KBM-7 (cell line): ENCODE measurements around the gene MAPK14.
"Not testable (repeated sequence)": the region's sequence is repeated elsewhere in the genome, so short reads cannot be mapped to it uniquely, and the experiment has no call there.

ENCODE experiments used
- DNase-seq: peaks from one replicate; pipeline ENCODE4 v3.0.0-alpha.2; 2015
- in situ Hi-C: fragments of 300-500 bp; cut with MboI; formaldehyde crosslinking; loops from 2 replicates; pipeline ENCODE4 v1.14.3; 2020; ENCODE audit warnings: low sequenced_read_pairs, low pct_unique_long_range_greater_than_20kb, mixed read lengths

MAPK14 gene

DNA sequence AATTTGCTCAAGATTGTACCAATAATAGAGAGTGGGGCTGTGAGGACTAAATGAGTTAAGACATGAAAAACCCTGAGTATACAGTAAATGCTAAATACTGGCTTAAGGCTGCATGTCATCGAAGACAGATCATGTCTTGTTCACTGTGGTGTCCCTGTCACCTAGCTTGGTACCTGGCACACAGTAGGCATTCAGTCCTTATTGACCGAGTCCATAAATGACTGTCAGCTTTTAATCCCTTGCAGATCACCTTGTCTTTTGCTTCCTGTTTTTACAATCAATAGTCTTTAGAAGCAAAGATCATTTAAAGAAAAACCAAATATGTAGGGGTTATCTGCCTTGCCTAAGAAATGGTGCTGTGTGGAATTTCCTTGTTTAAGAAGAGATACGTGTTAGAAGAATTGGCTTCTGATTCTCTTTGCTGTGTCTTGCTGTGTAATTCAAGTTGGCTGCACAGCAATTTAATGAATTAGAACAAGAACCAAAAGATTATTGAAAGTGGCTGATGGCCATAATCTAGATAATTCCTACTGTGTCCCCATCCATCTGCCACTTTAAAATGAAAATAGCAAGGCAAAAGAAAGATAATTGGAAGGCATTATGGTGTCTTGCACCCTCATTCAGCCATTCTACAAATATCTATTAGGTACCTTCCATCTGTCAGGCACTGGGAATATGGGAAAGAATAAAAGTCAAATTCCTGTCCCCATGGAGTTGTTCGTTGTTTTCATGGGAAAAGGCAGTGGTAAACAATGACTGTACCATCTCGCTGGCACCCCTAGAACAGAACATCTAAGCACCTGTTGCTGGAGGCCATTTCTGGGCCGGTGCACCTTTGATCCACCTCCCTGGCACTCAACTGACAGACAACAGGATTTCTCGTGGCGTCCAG, 90.3 kb downstream of the MAPK14 start:
- in situ Hi-C loops, result no loop called here
- no peak for DNase-seq

DNA sequence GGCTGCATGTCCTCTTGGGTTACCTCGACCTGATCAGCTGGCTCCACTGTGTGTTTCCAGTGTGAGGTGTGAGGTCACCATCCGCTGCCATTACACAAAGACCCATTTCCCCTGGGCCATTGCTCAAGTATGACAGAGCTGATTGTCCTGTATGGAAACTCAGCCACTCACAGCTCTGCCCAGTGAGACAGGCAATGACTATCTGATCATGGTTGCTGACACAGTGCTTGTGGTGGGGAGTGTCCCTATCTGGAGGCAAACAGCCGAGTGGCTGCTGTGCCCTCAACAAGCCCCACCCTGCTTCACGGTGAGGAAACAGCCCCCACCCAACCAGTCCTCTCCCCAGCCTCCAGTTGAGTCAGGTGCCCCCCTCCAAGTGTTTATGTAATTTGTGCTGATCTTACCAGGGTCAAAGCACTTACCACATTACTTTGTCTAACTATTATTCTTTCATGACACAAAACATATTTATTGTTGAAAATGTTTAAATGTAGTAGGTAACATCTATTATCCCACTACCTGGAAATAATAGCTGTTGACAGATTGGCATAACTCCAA, 91.0 kb downstream of the MAPK14 start:
- DNase-seq, result peak; percentile 15
- in situ Hi-C loops, result no loop called here

DNA sequence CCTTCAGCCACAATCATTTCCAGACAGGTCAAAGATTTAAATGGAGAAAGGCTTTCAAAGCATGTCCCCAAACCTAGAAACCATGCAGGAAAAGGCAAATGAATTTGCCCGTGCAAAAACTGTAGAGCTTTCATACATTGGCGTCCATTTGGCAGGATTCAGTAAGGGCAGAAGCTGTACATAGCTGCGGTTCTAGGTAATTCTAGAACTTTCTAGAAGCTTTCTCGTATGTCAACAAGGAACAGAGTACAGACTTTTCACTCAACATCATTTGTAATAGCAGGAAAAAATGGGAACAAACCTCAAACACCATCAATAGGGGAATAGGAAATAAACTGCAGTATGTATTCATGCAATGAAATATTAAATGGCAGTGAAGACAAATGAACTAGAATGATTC, 91.6 kb downstream of the MAPK14 start:
- in situ Hi-C loops, result no loop called here
- no peak for DNase-seq

DNA sequence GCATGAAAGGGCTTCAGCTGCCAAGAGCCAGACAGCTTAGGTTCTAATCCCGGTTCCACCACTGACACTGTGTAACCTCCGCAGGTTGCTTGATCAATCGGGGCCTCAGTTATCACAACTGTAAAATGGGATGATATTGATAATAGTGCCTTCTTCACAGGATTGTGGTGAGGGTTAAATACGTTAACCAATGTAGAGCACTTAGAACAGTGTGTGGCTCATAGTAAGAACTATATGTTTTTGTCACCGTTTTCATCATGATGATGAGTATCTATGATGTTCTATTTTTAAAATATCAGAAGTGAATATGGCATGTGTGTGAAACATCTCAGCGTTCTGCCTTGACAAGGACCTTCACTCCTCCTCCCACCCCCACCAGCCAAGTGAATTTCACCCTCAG, 92.4 kb downstream of the MAPK14 start:
- in situ Hi-C loops, result loop anchor here (10.0 kb wide), 2 partner anchors 75 to 245 kb away; partner anchors contain the start of gene BRPF3
- DNase-seq, result no peak

DNA sequence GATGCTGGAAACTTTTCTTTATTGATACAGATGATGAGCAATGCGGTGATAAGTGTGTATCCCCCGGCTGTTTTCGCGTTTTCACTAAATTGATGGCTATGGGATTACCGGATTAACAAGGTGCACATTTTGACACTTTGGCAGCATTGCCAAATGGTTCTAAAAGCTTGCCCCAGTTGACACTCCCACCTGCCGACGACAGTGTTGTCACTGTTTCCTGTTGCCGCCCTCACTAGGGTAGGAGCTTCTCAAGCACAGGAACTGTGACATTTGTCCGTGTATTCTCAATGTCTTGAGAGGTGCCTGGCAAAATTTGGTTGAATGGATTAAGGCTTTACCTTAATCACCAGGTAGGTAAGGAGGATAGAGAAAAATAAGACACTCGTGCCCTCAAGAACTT, 92.9 kb downstream of the MAPK14 start:
- peak; percentile 51 for DNase-seq
- in situ Hi-C loops, result loop anchor here (10.0 kb wide), 2 partner anchors 74 to 244 kb away; partner anchors contain the start of gene BRPF3

DNA sequence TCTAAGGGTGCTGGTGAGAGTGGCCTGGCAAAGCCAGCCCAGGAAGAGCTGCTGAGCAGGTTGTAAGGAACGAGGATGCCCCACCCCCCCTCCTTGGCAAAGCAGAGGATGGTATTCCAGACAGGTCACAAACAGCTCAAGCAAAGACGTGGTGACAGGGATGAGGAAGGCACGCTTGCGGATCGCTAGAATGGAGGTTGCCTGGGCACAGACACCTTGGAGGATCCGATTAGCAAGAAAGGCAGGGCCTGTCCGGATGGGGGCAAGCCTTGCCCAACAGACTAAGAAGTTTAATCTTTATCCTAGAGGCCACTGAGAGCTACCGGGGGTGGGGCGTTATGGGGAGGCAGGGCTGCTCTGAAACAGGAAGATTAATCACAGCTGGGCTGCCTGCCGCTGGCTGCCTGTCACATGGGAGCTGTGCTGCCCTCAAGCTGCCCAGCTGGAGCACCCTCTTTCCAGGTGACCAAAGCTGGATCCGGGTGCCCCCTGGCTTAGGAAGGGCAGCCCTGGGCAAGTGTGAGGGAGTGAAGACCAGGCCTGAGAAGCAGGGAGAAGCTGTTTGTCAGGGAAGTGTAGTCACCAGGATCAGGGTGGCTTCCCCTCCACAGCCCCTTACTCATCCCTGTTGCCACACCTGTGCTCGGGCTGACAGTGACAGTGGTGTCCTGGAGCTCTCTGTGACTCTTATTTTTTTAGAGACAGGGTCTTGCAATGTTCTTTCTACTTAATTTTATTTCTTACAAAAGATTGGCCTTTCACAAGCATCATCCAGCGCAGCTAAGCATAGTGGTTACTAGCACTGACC, 93.6 kb downstream of the MAPK14 start:
- peak; percentile 56 for DNase-seq
- in situ Hi-C loops, result loop anchor here (10.0 kb wide), 2 partner anchors 74 to 244 kb away; partner anchors contain the start of gene BRPF3

DNA sequence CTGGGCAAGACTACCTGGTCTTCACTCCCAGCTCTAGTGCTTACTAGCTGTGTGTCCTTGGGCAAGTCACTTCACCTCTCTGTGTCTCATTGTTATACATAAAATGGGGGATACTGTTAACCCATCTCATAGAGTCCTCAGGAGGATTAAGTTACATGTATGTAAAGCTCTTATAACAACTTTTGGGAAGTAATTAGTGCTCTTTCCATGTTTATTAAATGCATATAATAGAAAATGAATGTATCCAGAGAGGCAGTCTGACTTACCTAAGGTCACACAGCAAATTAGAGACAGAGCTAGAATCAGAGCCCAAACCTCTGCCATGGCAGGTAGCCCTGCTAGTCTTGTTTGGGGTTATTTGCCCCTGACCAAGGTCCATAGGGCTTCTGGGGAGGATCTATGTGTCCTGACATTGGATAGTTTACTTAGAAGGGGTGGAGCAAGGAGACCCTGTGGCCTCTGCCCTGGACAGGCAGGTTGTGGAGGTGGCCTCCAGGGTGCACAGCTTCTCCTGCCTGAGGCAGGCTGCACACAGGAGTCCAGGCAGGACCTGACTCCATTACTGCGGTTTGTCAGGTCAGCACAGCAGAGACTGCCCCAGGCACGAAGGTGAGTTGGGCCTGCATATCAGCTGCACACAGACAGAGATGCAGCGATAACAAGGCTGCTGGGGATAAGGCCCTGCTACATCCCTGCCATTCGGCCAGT, 94.3 kb downstream of the MAPK14 start:
- DNase-seq, result no peak
- in situ Hi-C loops, result loop anchor here (10.0 kb wide), 2 partner anchors 73 to 243 kb away; partner anchors contain the start of gene BRPF3

DNA sequence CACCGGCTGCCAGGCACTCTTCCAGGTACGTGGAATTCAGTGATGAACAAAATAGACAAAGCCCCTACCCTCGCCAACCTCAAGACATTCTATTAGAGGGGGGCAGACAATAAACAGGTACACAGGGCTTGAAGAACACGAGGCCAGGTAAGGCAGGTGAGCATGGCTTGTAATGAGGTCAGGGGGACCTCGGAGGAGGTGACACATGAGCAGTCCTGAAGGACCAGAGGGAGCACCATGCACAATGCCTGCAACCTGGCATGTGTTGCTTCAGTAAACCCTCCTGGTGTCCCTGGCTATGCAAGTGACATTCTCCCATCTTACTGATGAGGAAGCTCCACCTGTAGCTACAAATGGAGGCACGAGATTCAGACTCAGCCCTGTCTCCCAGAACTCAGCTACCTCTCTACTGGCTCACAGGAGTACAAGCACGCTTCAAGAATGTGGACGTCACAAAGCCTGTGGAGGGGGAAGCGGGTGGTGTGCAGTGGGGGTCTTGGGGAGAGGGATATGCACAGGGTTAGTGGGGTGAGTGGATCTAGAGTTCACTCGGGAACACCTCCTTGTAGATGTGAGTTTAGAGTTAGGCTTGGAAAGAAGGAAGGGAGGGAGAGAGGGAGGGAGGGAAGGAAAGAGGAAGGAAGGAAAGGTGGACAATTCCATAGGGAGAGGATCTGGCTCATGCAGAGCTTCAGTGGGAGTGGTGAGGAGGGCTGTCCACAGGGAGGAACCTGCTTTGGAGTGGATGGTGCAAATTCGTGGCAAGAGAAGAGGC, 95.1 kb downstream of the MAPK14 start:
- in situ Hi-C loops, result loop anchor here (10.0 kb wide), 2 partner anchors 72 to 242 kb away; partner anchors contain the start of gene BRPF3
- no peak for DNase-seq

DNA sequence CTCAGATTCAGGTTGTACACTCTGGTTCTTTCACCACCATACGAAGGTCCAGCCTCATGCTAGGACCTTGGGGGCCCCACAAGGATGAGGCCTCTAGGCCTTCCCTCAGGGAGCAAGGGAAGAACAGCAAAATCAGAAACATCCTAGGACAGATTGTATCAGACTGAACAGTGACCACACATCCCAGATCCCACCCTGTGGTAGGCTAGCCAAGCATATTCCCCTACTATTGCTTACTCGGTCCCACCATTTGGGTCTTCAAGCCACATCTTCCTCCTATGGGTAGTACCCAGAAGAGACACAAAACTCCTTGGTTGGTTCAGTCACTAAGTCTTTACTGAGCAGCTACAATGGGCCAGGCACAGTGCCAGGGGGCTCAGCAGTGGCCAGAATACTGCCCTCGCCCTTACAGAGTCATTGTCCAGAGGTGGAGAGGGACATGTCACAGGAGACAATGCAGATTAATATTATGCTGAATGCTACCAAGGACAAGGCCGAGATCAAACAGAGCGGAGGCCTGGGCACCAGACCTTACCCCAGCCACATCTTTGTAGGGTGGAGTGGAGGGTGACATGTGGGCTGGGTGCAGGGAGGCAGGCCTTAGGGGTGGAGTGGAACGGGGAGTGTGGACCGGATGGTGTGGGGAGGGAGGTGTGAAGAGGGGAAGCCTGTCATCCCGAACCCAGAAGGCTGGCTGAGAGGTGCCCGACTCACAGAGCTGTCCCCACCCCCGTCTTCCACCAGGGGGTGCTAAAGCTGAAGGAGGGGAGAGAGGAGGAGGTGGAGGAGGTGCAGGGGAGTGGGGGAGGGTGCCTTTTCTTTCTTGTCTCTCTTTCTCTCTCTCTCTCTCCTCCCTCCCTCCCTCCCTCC, 95.9 kb downstream of the MAPK14 start:
- DNase-seq, result peak; percentile 86
- in situ Hi-C loops, result loop anchor here (10.0 kb wide), 2 partner anchors 71 to 241 kb away; partner anchors contain the start of gene BRPF3

DNA sequence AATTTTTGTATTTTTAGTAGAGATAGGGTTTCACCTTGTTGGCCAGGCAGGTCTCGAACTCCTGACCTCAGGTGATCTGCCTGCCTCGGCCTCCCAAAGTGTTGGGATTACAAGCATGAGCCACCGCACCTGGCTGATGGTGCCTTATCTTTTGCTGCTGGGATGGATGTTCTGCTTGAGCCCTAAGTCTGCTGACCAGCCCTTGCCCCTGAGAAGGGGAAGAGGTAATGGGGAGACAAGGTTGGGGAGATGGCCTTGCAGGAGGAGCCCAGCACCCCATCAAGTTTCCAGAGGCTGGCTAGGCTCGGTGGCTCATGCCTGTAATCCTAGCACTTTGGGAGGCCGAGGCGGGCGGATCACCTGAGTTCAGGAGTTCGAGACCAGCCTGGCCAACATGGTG, 96.7 kb downstream of the MAPK14 start:
- in situ Hi-C loops, result loop anchor here (10.0 kb wide), 2 partner anchors 70 to 240 kb away; partner anchors contain the start of gene BRPF3
- DNase-seq, result not testable (repeated sequence)

DNA sequence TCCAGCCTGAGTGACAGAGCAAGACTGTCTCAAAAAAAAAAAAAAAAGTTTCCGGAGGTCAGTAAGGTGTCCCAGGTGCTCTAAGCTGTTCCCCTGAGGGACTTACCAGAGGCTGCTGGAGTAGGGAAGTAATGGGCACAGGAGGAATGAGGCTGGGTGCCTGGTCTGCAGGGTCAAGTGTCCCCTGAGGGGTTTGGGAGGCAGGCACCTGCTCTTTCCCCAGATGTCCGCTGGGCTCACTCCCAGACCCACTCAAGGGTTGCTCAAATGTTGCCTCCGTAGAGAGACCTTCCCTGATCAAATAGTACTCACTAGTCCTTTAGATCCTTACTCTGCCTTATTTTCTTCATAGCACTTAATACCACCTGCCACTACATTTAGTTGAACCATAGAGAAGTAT, 97.3 kb downstream of the MAPK14 start:
- in situ Hi-C loops, result loop anchor here (10.0 kb wide), 2 partner anchors 70 to 240 kb away; partner anchors contain the start of gene BRPF3
- no peak for DNase-seq

DNA sequence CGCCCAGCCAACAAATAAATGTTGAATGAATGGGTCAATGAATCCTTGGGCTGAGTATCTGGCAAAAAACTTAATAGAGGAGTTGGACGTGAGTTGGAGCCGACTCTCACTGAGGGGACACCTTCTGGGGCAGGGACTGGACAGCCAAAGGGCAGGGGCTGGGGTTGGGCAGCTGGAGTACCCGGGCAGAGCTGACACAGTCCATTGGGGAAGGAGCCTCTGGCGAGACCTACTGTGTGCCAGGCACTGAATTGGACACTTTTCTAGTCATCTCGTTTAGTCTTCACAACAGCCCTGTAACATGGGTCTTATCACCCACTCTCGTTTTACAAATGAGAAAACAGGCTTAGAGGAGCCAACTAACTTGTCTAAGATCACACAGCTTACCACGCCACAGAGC, 98.0 kb downstream of the MAPK14 start:
- DNase-seq, result no peak
- in situ Hi-C loops, result loop anchor here (10.0 kb wide), 2 partner anchors 69 to 239 kb away; partner anchors contain the start of gene BRPF3

DNA sequence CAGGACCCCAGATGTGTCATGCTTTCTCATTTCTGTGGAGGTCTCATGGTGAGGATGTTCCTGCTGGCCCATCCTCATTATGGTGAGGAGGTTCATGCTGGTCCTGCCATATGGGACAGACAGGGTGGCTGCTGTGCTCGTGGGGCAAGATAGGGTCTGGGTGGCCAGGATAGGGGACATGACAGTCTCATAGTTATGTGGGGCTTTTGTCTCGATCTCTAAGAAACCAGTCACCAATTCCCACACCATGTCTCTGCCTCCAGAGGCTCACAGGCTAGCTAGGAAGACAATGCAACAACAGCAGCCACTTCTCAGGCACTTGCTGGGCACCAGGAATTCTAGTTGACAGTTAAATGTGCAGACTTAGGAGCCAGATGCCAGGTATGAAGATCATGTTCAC, 98.5 kb downstream of the MAPK14 start:
- in situ Hi-C loops, result loop anchor here (10.0 kb wide), 2 partner anchors 69 to 239 kb away; partner anchors contain the start of gene BRPF3
- no peak for DNase-seq

DNA sequence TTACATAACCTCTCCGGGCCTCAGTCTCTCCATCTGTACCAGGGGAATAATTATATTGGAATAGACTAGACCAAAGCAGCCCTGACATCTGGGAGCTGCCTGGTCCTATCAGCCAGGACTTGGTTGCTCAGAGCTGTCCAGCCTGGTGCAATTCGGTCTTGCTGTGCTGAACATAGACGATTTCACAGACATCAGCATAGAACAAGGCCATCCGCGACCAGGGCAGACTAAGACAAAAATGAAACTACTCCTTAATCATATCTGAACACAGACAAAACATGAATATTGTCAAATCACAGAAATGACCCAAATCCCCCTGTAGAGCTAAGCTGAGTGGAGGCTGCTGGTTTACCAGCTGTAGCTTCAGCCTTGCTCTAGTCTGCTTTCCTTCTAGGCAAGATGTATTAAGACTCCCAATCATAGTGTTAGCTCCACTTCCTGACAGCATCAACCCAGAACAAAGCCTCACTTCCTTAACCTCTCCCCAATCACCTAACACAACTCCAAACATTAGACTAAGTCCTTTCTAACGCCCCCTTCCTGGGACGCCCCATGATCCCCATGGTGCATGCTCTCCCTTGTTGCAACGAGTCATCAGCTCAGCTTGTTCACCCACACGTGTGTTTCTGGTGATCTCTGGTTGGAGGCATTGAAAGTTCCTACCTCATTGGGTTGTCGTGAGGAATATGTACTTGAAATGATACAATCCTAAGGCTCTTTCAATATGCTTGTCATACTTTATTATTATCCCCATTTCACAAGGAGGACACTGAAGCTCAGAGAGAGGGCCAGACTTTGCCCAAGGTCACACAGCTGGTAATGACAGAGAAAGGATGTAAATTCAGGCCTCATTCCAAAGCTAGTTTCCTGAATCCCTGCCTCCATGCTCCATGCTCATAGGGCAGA, 99.2 kb downstream of the MAPK14 start:
- DNase-seq, result no peak
- in situ Hi-C loops, result loop anchor here (10.0 kb wide), 2 partner anchors 68 to 238 kb away; partner anchors contain the start of gene BRPF3

DNA sequence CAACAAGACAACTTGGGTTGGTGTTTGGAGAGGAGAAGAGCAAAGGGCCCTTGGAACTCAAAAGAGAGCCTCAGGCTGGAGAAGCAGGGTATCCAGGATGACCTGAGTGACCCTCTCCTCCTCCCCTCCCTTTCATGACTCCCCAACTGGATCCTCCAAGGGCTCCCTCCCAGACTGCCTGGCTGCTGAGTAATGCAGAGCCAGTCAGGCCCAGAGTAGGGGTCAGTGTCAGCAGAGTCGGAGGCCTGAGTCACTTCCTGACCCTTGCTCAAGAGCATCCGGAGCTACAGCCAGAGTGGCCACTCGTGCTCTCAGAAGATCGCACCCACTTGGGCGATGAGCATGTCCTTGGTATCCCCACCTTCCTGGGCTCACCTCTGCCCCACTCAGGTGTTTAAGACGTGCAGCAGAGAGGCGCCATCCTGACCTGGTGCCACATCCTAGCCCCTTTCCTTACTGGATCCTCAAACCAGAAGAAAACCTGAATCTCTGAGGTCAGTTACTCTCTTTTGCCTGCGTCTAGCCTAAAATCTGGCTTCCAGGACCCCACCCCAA, 99.9 kb downstream of the MAPK14 start:
- DNase-seq, result no peak
- in situ Hi-C loops, result loop anchor here (10.0 kb wide), 2 partner anchors 67 to 237 kb away; partner anchors contain the start of gene BRPF3
